HepG2 (cell line): ENCODE measurements around the gene OR6S1. TPM values are rescaled to one million over a fixed set of nuclear protein-coding genes. Genes with fewer than 3 reads are reported as not detected.

Experiments used
- FOXM1 ChIP-seq: sonication (generic); formaldehyde crosslinking; IDR thresholded peaks from 2 replicates; pipeline ENCODE4 v1.5.0; 2020; ENCODE audit warnings: missing genetic modification reagents
- GATAD2A ChIP-seq: IDR thresholded peaks from 2 replicates; pipeline ENCODE4 v1.6.1; 2016
- KLF16 ChIP-seq, 2 experiments: sonication (generic) in 1 of 2; formaldehyde crosslinking in 1 of 2; IDR thresholded peaks; 2 replicates each; pipeline versions ENCODE4 v1.6.1 to v1.8.0; 2016 to 2023; ENCODE audit warnings: missing genetic modification reagents in 2 of 2, missing compliant biosample characterization in 1 of 2
- KMT2A ChIP-seq: sonication (generic); formaldehyde crosslinking; IDR thresholded peaks from 2 replicates; pipeline ENCODE4 v1.4.0; 2020; ENCODE audit warnings: missing genetic modification reagents
- MAZ ChIP-seq, 2 experiments: sonication (generic) in 1 of 2; formaldehyde crosslinking in 1 of 2; IDR thresholded peaks; 2 replicates each; pipeline versions ENCODE4 v1.5.0 to v1.6.1; 2012 to 2020; ENCODE audit warnings: low read depth in 2 of 2, mild to moderate bottlenecking in 2 of 2, borderline replicate concordance in 1 of 2, improper control_type of control experiment in 1 of 2, low read length in 1 of 2, missing genetic modification reagents in 1 of 2, moderate library complexity in 1 of 2
- MED8 ChIP-seq: sonication (generic); formaldehyde crosslinking; IDR thresholded peaks from 2 replicates; pipeline ENCODE4 v1.8.1; 2023; ENCODE audit warnings: mild to moderate bottlenecking, missing genetic modification reagents; ENCODE audit not compliant: insufficient replicate concordance
- NR1H2 ChIP-seq: sonication (generic); formaldehyde crosslinking; IDR thresholded peaks from 2 replicates; pipeline ENCODE4 v1.8.1; 2022; ENCODE audit warnings: low read depth, missing genetic modification reagents, borderline replicate concordance
- PBX2 ChIP-seq: IDR thresholded peaks from 2 replicates; pipeline ENCODE4 v1.6.1; 2016; ENCODE audit warnings: control low read depth
- PITX1 ChIP-seq: sonication (generic); formaldehyde crosslinking; IDR thresholded peaks from 2 replicates; pipeline ENCODE4 v1.5.1; 2020; ENCODE audit warnings: mild to moderate bottlenecking, missing genetic modification reagents
- SAFB2 ChIP-seq: sonication (generic); formaldehyde crosslinking; IDR thresholded peaks from 2 replicates; pipeline ENCODE4 v1.5.1; 2020; ENCODE audit warnings: missing genetic modification reagents, low read depth, mild to moderate bottlenecking, borderline replicate concordance
- SIN3B ChIP-seq: fragments of 150-350 bp; IDR thresholded peaks from 2 replicates; pipeline ENCODE4 v1.6.1; 2014; ENCODE audit warnings: low read length
- SOX13 ChIP-seq, 3 experiments: fragments of 450-650 bp in 1 of 3; sonication (generic) in 1 of 3; formaldehyde crosslinking in 1 of 3; IDR thresholded peaks in 2 of 3; conservative IDR thresholded peaks in 1 of 3; 2 replicates each; pipeline versions ENCODE4 v1.5.0 to v1.6.1; 2016 to 2020; ENCODE audit warnings: antibody characterized with exemption in 1 of 3, mild to moderate bottlenecking in 1 of 3, missing compliant biosample characterization in 1 of 3, missing genetic modification reagents in 1 of 3, moderate library complexity in 1 of 3
- SOX5 ChIP-seq: IDR thresholded peaks from 2 replicates; pipeline ENCODE4 v1.6.1; 2016; ENCODE audit warnings: borderline replicate concordance
- TBP ChIP-seq: sonication (generic); formaldehyde crosslinking; IDR thresholded peaks from 2 replicates; pipeline ENCODE4 v1.5.0; 2020; ENCODE audit warnings: missing genetic modification reagents
- TBX3 ChIP-seq: fragments of 450-650 bp; IDR thresholded peaks from 2 replicates; pipeline ENCODE4 v1.6.1; 2017; ENCODE audit warnings: antibody characterized with exemption, mild to moderate bottlenecking, inconsistent platforms, borderline replicate concordance
- TCF7 ChIP-seq: sonication (generic); IDR thresholded peaks from 2 replicates; pipeline ENCODE4 v1.6.1; 2016; ENCODE audit warnings: antibody characterized with exemption, low read depth
- TEAD2 ChIP-seq: sonication (generic); formaldehyde crosslinking; IDR thresholded peaks from 2 replicates; pipeline ENCODE4 v1.9.0; 2021; ENCODE audit warnings: missing genetic modification reagents
- TEAD3 ChIP-seq: optimal IDR thresholded peaks from 2 replicates; pipeline ENCODE3; 2016; ENCODE audit warnings: borderline replicate concordance
- ZBTB37 ChIP-seq: sonication (generic); formaldehyde crosslinking; IDR thresholded peaks from 2 replicates; pipeline ENCODE4 v1.4.0; 2020; ENCODE audit warnings: mild to moderate bottlenecking, missing genetic modification reagents
- ZNF10 ChIP-seq: sonication (generic); formaldehyde crosslinking; IDR thresholded peaks from 2 replicates; pipeline ENCODE4 v1.4.0; 2020; ENCODE audit warnings: mild to moderate bottlenecking, low read depth, missing genetic modification reagents, borderline replicate concordance
- ZNF260 ChIP-seq: sonication (generic); formaldehyde crosslinking; IDR thresholded peaks from 2 replicates; pipeline ENCODE4 v1.4.0; 2020; ENCODE audit warnings: missing genetic modification reagents, low read depth, mild to moderate bottlenecking, borderline replicate concordance
- ZNF282 ChIP-seq: fragments of 450-650 bp; IDR thresholded peaks from 2 replicates; pipeline ENCODE4 v1.6.1; 2018; ENCODE audit not compliant: partially characterized antibody
- ZNF343 ChIP-seq: sonication (generic); formaldehyde crosslinking; IDR thresholded peaks from 2 replicates; pipeline ENCODE4 v1.4.0; 2020; ENCODE audit warnings: mild to moderate bottlenecking, missing genetic modification reagents
- ZNF44 ChIP-seq: sonication (generic); formaldehyde crosslinking; IDR thresholded peaks from 2 replicates; pipeline ENCODE4 v1.5.1; 2020; ENCODE audit warnings: mild to moderate bottlenecking, missing genetic modification reagents
- ZNF503 ChIP-seq: sonication (generic); formaldehyde crosslinking; IDR thresholded peaks from 2 replicates; pipeline ENCODE4 v1.4.0; 2020; ENCODE audit warnings: missing genetic modification reagents
- ZNF879 ChIP-seq: sonication (generic); formaldehyde crosslinking; IDR thresholded peaks from 2 replicates; pipeline ENCODE4 v1.8.1; 2023; ENCODE audit warnings: missing genetic modification reagents
- ZSCAN20 ChIP-seq: sonication (generic); formaldehyde crosslinking; IDR thresholded peaks from 2 replicates; pipeline ENCODE4 v1.4.0; 2020; ENCODE audit warnings: missing genetic modification reagents, mild to moderate bottlenecking, borderline replicate concordance
- polyA plus RNA-seq, 8 experiments: library from polyadenylated mRNA; depleted of rRNA in 3 of 8; stranded (reverse) in 7 of 8; unstranded in 1 of 8; fragments of >200 nt; fragmentation: Illumina TruSeq in 4 of 8; extraction: Trizol in 4 of 8; gene quantifications; 2 replicates each; pipeline versions ENCODE4 v1.2.1 to v1.2.3, GENCODE V29; 2011 to 2016; ENCODE audit warnings: low read depth in 4 of 8, missing spikeins in 1 of 8, mixed read lengths in 1 of 8; ENCODE audit not compliant: insufficient read depth in 1 of 8
- total RNA-seq, 5 experiments: library from RNA; depleted of rRNA; stranded (reverse); fragments of >200 nt; fragmentation: Illumina TruSeq; extraction: Trizol; gene quantifications; 2 replicates each; pipeline ENCODE4 v1.2.3, GENCODE V29; 2016; ENCODE audit warnings: low read depth in 1 of 5

The OR6S1 gene
- total and polyA plus RNA-seq, 2 of the 13 experiments (the other 11 are each of a cell fraction or from before 2014, with no cell fraction given) = 0.09 TPM; not detected in 1

GRCh38 chr14:20671597-20672283 lies 30.2 kb upstream of the OR6S1 start (continued):
- TF ChIP-seq KLF16 (CRISPR knock-in tag; IDR thresholded peaks at IDR 0.05) (peak in 1 of 2 experiments; percentile 62; a peak in 2 of 4 replicates), PBX2 (CRISPR knock-in tag) (no peak), ZNF503 (no peak), ZNF260 (CRISPR knock-in tag) (no peak), SAFB2 (CRISPR knock-in tag) (no peak), GATAD2A (CRISPR knock-in tag) (peak; percentile 93), SIN3B (no peak), ZNF282 (no peak), KMT2A (no peak), ZNF343 (CRISPR knock-in tag) (no peak), TBX3 (no peak), PITX1 (CRISPR knock-in tag) (peak; percentile 71; the same call in 1 of the 2 replicates), TEAD3 (CRISPR knock-in tag) (peak; percentile 80), TCF7 (peak; percentile 82), SOX13 (IDR thresholded peaks at IDR 0.05) (peak; percentile 81), SOX13 (CRISPR knock-in tag; conservative IDR thresholded peaks at IDR 0.05 in 1 of 2, IDR thresholded peaks at IDR 0.05 in 1 of 2) (peak in 1 of 2 experiments; percentile 98; a peak in 2 of 4 replicates), MAZ (IDR thresholded peaks at IDR 0.05; ENCODE audit: borderline replicate concordance, low read depth, low read length) (no peak), MAZ (CRISPR knock-in tag; IDR thresholded peaks at IDR 0.05; ENCODE audit: low read depth) (no peak), SOX5 (CRISPR knock-in tag) (peak; percentile 97), NR1H2 (CRISPR knock-in tag) (no peak), MED8 (CRISPR knock-in tag) (no peak), ZBTB37 (no peak), ZNF879 (CRISPR knock-in tag) (no peak), TBP (CRISPR knock-in tag) (no peak), FOXM1 (CRISPR knock-in tag) (no peak), ZNF44 (CRISPR knock-in tag) (no peak), ZSCAN20 (CRISPR knock-in tag) (no peak), ZNF10 (no peak), TEAD2 (CRISPR knock-in tag) (no peak)
